Measurements from ENCODE around the gene CLEC2L. TPM values are rescaled to one million over a fixed set of nuclear protein-coding genes. Genes with fewer than 3 reads are reported as not detected.

The CLEC2L gene
- total RNA-seq, 1 experiment from 2014 or later, result not detected

- Histone ChIP-seq H3K36me3 (ENCODE audit: control insufficient read depth in 1 of 2, insufficient read depth in 2 of 2, low read length in 2 of 2) (no peaks in the 10 kb centered on the region), H3K4me2 (ENCODE audit: low read length) (no peak overlapping the region), H3K27ac (ENCODE audit: low read depth, low read length) (no peak overlapping the region), H4K20me1 (ENCODE audit: insufficient read depth) (no peaks in the 10 kb centered on the region), H3K79me2 (ENCODE audit: insufficient read depth, low read length) (no peaks in the 10 kb centered on the region), H2AFZ (ENCODE audit: low read depth, low read length, poor library complexity, severe bottlenecking) (no peak overlapping the region), H3K9me2 (ENCODE audit: insufficient read depth) (no peaks in the 10 kb centered on the region), H3K4me3 (replicated peaks in 1 of 2; ENCODE audit: low read depth in 1 of 2, low read length in 2 of 2) (no peak overlapping the region), H3K9ac (ENCODE audit: low read length) (no peak overlapping the region), H3K4me1 (ENCODE audit: control insufficient read depth in 1 of 2, insufficient read depth in 2 of 2, low read length in 2 of 2) (no peaks in the 10 kb centered on the region), H3K27me3 (ENCODE audit: insufficient read depth, low read length) (no peaks in the 10 kb centered on the region), H3K9me3 (ENCODE audit: control insufficient read depth in 1 of 2, insufficient read depth in 1 of 2, low read depth in 1 of 2, low read length in 2 of 2) (no peaks in the 10 kb centered on the region)
- no peak for DNase-seq (ENCODE audit: low read depth, low spot score)
- ChIA-PET POLR2A (interaction anchor here (0.6 kb wide), 1 partner anchor 10 kb away, joined by 3 read pairs; no protein-coding TSS in a partner anchor), RAD21 (ENCODE audit: low non-redundant PET in 1 of 2, low total read pairs in 2 of 2, uncharacterized antibody in 2 of 2, unreplicated experiment in 2 of 2) (no interaction called here), CTCF (no interaction called here)
- TF ChIP-seq CBX3 (IDR thresholded peaks at IDR 0.05; ENCODE audit: low read depth), result no peak
- no peak for TF ChIP-seq EZH2 (IDR thresholded peaks at IDR 0.05)
- no peak for TF ChIP-seq ATF3 (IDR thresholded peaks at IDR 0.05)
- 0 out of 2 replicates have a peak, but pooled peaks have one; percentile 5 for TF ChIP-seq RAD21 (IDR thresholded peaks at IDR 0.05; ENCODE audit: low read depth)
- no peak for TF ChIP-seq ZNF274 (IDR thresholded peaks at IDR 0.05; ENCODE audit: low read depth, low read length)
- no peak for TF ChIP-seq EGR1 (IDR thresholded peaks at IDR 0.05; ENCODE audit: low read depth)
- TF ChIP-seq, protein P1, sequence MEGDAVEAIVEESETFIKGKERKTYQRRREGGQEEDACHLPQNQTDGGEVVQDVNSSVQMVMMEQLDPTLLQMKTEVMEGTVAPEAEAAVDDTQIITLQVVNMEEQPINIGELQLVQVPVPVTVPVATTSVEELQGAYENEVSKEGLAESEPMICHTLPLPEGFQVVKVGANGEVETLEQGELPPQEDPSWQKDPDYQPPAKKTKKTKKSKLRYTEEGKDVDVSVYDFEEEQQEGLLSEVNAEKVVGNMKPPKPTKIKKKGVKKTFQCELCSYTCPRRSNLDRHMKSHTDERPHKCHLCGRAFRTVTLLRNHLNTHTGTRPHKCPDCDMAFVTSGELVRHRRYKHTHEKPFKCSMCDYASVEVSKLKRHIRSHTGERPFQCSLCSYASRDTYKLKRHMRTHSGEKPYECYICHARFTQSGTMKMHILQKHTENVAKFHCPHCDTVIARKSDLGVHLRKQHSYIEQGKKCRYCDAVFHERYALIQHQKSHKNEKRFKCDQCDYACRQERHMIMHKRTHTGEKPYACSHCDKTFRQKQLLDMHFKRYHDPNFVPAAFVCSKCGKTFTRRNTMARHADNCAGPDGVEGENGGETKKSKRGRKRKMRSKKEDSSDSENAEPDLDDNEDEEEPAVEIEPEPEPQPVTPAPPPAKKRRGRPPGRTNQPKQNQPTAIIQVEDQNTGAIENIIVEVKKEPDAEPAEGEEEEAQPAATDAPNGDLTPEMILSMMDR (IDR thresholded peaks at IDR 0.05 in 2 of 3, conservative IDR thresholded peaks at IDR 0.05 in 1 of 3; ENCODE audit: borderline replicate concordance in 1 of 3, insufficient read depth in 1 of 3, low read depth in 2 of 3, low read length in 2 of 3), result peak in 1 of 3 experiments; percentile 29; a peak in 1 of 6 replicates
- TF ChIP-seq JUND (IDR thresholded peaks at IDR 0.05), result no peak
- TF ChIP-seq TCF7L2 (IDR thresholded peaks at IDR 0.05; ENCODE audit: borderline replicate concordance, extremely low read depth, insufficient read depth, insufficient read length), result no peak
- TF ChIP-seq, protein P2, sequence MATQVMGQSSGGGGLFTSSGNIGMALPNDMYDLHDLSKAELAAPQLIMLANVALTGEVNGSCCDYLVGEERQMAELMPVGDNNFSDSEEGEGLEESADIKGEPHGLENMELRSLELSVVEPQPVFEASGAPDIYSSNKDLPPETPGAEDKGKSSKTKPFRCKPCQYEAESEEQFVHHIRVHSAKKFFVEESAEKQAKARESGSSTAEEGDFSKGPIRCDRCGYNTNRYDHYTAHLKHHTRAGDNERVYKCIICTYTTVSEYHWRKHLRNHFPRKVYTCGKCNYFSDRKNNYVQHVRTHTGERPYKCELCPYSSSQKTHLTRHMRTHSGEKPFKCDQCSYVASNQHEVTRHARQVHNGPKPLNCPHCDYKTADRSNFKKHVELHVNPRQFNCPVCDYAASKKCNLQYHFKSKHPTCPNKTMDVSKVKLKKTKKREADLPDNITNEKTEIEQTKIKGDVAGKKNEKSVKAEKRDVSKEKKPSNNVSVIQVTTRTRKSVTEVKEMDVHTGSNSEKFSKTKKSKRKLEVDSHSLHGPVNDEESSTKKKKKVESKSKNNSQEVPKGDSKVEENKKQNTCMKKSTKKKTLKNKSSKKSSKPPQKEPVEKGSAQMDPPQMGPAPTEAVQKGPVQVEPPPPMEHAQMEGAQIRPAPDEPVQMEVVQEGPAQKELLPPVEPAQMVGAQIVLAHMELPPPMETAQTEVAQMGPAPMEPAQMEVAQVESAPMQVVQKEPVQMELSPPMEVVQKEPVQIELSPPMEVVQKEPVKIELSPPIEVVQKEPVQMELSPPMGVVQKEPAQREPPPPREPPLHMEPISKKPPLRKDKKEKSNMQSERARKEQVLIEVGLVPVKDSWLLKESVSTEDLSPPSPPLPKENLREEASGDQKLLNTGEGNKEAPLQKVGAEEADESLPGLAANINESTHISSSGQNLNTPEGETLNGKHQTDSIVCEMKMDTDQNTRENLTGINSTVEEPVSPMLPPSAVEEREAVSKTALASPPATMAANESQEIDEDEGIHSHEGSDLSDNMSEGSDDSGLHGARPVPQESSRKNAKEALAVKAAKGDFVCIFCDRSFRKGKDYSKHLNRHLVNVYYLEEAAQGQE (IDR thresholded peaks at IDR 0.05; ENCODE audit: low read depth), result no peak
- TF ChIP-seq ELF1 (IDR thresholded peaks at IDR 0.05; ENCODE audit: borderline replicate concordance, low read depth), result no peak
- no peak for TF ChIP-seq POLR2AphosphoS5 (IDR thresholded peaks at IDR 0.05; ENCODE audit: low read depth, low read length)
- TF ChIP-seq POLR2A (IDR thresholded peaks at IDR 0.05; ENCODE audit: borderline replicate concordance, extremely low read depth, insufficient read depth, insufficient read length), result no peak
- TF ChIP-seq FOSL1 (IDR thresholded peaks at IDR 0.05; ENCODE audit: low read depth), result no peak
- no peak for TF ChIP-seq CEBPB (IDR thresholded peaks at IDR 0.05; ENCODE audit: low read depth)
- BruUV-seq (replicated peaks), result no TSS peak
- ATAC-seq, result no peak
- intact Hi-C loops (cut with micrococcal nuclease), result no loop called here
Observed at GRCh38 chr7:139557857-139558581, 34.5 kb downstream of the CLEC2L start.

Measured in HCT116 (cell line).